Measurements from ENCODE around the gene MACROH2A1.

The MACROH2A1 gene

DNA sequence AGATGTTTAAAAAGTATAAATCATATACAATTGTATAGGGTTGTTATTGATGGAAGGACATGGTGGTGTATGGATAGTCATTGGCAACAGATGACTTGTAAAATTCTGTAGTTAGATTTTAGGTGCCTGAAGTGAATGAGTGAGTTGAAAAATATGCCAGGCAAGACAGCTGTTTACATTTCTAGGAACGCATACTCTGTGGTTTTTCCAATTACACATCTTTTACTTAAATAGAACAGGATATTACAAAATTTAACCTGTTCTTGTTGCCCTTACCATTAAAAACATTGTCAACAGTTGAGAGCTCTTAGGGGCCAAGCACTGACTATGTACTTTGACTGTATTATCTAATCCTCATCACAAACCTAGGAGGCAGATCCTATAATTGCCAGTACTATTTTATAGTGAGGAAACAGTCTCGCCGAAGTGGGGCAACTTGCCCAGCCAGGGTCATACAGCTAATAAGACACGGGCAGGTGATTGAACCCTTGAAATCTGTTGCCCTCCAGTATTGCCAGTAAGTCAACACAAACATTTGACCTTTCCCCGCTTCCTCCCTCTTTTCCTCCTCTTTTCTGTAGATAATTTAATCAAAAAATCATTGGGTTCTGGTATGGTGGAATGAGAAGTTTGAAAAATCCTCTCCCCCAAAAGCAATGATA lies 88.6 kb downstream of the MACROH2A1 start:
- no peak for DNase-seq

DNA sequence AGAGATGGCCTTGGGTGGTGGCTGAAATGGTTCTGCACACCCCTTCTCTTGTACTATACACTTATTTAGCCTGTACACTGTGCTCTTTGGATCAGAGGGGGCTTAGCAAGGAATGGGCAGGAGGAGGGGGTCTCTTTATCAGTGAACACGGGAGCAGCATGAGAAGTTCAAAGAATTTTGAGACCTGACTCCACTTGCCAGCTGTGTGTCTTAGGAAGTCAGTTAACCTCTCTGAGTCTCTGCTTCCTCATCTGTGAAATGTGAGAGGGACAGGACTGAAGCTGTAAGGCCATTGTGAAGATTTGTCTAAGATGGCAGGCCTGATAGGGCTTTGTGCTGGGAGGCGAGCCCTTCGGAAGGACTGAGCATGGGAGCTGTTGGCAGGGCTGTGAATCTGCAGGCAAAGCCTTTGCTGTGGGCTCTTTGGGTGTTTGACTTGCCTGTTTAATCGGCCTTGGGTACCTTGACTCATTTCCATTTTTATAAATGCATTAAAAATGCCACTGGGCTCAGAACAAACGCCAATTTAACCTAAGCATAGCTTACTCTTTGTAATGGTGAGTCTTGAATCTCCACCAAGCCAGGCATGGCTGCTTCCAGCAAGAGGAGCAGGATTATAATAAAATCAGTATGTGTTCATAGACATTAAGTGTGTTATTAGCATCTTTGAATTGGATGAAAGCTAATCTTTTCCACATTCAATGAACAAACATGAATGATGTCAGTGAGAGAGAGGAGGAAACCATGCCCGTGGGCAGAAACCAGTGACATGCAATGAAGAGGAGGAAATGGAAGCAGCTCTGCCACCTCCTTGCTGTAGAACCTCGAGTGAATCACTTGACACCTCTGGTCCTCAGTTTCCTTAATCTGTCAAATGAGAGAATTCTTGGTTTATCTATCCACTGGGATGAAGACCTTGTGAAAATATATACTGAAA lies 89.4 kb downstream of the MACROH2A1 start:
- no peak for DNase-seq

DNA sequence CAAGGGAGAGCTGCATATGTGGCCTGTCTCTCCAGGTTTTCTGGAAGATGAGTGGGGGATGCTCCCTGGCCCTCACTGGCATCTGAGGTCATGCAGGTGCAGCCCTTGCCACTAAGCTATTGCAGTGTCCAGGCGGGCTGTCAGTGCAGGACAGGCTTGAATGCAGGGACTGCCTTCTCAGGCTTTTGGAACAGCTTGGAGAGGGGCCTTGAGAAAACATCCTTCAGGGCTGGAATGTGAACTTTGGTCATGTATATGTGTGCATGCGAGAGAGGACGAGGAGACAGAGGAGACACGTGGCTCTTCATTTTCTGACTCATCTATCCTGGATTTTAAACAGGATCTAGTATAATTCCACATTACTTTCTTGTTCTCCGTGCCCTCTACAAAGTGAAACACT lies 90.3 kb downstream of the MACROH2A1 start:
- no peak for DNase-seq

DNA sequence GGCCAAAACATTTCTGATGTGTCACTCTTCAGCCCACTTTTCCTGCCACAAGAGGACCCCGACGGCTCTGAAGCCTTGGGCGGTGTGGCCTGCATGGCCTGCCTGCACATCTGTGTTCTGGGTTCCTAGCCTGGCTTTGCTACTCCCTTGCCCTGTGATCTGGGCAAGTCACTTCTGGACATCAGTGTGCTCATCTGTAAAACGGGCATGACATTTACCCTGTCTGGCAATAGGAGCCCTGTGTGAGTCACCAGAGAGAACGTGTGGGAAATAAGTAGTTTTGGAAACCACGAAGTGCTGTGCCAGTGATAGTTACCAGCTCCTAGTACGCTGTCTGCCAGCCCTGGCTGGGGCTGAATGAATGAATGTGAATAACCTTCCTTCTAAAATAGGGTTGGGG lies 90.8 kb downstream of the MACROH2A1 start:
- DNase-seq = no peak

DNA sequence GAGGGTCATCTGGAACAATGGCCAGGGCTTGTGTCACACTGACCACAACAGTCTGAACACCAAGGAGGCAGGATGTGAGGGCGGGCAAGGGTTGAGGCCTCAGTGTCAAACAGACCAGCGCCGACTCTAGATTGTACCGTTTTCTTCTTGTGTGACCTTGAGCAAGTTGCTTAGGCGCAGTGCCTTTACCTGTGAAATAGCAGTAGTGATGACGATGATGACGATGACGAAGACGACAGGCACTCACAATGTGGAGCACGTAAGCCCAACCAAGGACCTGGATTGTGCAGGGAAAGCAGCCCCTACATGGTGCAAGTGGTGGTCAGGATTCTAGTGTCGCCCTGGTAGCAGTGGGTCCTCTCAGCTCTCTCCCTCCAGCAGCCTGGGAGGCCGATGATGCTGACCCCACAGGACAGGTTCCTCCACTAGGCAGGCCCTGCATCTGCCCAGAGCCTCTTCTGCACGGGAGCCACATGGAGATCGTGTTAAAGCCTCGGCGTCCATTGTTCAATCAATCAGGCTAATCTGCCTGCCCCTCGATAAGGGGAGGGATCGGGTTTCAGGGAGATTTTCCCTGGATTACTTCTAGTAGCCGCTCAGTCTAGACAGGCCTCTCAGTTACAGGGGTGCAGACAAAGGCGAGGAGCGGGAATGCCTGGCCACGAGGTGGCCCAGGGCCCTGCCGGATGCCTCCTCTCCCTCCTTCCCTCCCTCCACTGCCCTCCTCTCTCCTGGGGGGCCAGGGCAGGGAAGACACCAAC lies 91.7 kb downstream of the MACROH2A1 start:
- no peak for DNase-seq

DNA sequence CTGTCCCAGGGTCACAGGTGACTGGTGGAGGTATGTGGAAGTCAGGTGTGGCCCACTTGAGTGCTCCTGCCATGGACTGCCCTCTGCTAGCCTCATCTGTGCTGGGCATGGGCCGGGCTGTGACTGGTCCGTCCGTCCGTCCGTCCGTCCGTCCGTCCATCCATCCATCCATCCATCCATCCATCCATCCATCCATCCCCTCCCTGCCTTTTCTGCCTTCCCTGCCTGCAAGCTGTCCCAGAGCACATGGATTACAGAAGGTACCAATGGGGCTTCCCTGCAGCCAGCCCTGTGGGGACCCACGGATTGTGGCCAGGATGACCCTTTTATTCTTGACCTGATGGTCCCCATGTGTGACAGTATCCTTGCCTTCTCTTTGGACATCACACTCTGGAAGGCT lies 92.5 kb downstream of the MACROH2A1 start:
- no peak for DNase-seq

DNA sequence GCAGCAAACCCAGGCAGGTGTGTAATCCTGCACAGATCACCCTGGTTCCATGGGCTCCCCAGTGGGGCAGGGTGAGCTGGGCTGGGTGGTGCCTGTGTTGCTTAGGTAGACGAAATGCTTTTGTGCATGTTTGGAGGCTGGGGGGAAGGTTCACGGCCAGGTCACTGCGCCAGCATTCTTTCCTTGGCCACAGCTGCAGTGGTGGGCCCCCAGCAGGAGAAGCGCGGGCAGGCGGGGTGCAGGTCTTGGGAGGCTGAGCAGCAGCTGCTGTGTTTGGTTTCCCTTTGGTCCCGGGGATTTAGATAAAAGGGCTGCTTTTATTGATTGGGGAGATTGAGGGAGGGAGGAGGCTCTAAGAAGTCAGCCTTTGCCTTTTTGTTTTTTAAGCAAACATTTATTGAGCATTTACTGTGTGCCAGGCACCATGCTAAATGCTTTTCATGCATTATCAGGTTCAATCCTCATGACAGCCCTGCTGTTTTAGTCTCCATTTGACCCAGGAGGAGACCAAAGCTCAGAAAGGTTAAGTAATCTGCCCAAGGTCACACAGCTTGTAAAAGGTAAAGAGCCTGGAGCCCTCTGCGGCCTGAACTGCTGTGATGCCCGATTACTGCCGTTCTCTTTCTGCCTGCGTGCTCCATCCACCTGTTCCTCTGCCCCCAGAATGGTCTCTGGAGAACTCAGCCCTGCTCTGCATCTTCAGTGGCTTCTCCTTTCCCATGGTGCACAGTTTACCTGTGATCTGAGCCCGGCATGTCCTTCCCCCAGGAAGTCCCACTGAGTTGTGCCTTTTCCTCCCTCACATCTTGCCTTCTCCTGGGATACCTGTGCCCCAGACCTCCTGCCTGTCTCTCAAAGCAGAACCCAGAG lies 94.4 kb downstream of the MACROH2A1 start:
- no peak for DNase-seq

DNA sequence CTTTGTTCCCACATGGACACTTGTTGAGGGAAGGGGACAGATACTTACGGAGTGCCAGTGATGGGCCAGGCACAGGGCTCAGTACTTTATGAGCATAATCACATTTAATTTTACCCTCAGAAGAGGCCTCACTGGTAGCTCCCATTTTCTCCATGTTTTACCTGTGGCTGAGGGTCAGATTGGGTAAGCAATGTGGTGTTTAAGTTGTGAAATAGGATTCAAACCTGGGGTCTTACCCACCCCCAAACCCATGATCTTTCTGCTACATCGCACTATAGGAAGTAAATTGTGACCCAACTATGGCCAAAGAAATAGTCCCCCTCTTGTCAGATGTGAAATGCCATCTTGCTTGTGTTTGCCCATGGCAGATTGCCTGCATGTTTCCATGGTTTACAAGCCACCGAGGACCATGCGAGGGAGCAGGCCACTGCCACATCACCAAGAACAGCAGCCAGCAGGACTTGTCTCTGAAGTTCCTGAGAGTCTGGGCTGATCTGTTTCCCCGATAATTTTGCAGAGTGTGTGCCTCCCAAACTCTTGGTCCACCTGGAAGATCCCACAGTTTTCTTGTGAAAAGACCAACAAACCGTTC lies 95.4 kb downstream of the MACROH2A1 start:
- no peak for DNase-seq

DNA sequence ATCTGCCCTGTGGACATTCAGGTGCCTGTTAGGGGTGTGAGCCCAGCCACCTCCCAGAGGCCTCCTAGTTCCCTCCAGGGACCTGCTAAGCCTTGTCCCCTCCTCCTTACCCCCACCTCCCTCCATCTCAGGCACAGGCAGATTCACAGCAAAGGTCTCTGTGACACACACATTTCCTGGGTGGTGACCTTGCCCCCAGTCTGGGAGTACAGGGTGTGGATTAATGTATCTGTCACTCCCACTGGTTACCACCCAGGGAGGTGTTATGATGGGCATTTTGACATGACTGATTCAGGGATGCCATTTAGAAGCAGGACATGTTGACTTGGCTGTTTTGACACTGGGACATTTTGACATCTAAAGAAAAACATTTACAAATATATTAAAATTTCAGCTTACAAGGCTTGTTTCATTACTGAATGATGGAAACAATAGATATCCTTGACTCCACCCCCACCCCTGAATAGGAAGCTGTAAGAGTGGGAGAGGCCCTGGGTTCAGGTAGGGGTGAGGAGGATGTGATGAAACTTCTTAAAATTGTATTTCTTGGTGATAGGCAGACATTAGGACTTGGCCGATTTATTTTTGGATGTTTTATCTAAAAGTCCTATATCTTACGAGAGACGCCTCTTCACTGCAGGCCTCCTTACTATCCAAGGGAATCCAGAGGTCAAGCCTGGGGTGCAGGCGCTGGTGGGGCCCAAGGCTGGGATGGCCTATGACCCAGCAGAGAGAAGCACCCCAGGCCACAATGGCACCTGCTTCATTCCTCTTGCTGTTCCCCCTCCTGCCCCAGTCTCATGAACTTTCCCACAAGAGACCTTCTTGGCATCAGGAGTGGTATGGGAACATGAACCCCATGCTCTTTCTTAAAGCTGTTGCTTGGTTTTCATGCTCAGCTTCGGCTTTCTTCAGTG lies 101.9 kb downstream of the MACROH2A1 start:
- no peak for DNase-seq

DNA sequence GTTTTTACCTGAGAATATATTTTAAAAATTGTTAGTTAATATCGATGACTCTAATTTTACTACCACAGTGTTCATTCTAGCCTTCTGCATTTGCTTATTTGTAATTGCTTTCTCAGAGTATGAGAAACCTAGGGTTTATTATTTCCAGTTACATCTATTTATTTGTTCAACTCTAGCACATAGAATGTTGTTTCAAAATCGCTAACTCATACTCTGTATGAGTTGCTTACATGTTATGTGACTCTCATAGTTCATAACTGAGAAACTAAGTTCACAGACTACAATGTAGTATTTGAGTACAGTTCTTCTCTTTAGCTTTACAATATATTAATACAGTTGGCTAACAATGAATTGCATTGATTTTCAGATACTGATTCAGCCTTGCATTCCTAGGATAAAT lies 103.2 kb downstream of the MACROH2A1 start:
- no peak for DNase-seq

DNA sequence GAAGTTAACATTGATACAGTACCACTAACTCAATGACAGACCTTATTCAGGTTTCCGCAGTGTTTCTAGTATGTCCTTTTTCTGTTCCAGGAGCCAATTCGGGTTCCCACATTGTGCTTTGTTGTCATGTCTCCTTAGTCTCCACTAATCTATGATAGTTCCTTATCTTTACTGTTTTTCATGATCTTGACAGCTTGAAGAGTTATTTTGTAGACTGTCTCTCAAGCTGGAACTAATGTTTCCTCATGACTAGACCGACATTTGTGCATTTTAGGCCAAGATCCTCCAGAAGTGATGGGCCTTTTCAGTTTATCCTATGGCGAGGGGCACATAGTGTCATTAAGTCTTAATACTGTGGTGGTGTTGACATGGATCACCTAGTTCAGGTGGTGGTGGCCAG lies 104.2 kb downstream of the MACROH2A1 start:
- no peak for DNase-seq

DNA sequence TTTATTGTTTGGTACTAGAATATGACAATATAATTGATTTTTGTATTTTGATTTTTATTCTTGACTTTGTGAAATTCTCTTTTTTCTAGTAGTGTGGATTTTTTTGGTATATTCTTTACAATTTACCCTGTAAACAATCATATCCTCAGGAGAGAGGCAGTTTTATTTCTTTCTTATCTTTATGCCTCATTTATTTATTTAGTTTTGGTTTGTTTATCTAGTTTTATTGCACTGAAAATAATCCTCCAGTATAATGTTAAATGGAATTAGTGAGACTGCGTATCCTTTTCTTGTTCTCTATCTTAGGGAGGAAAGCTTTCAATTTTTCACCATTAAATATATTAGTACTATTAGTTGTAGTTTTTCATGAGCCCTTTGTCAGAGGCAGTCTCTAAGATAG lies 109.4 kb downstream of the MACROH2A1 start:
- no peak for DNase-seq

DNA sequence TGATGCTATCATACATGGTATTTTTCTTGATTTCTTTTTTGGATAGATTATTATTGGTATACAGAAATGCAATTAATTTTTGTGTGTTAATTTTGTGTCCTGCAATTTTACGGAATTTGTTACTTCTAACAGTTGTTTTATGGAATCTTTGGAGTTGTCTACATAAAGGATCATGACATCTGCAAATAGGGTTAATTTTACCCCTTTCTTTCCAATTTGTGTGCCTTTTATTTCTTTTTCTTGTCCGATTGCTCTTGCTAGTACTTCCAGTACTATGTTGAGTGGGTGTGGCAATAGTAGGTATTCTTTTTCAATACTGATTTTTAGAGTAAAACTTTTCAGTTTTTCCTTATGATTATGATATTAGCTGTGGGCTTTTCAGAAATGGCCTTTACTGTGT lies 111.5 kb downstream of the MACROH2A1 start:
- no peak for DNase-seq

All from 8988T (cell line).